ENCODE results near the gene S100A7. TPM values are rescaled to one million over a fixed set of nuclear protein-coding genes. Genes with fewer than 3 reads are reported as not detected.

S100A7 gene
- total and polyA plus RNA-seq, 4 donors, result not detected

DNA sequence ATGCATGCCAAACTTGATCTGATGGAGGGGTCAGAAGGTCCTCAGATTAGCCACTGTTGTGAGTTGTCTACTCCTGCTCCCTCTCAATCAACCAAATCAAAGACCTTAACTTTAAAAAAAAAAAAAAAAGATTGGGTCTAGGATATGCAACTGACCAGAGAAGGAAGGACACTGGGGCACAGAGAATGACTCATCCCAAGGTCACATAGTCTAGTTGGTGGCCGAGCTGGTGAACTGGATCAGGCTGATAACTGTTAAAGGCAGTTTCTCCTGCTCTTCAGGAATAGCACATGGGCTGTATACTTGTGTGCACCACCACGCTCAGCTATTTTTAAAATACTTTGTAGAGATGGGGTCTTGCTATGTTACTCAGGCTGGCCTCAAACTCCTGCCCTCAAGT, 14.8 kb upstream of the S100A7 start:
- WGBS, result 74% methylated on average over 2 of the region's 2 CpGs
- no peak overlapping the region for H3K27ac ChIP-seq (ENCODE audit: low read depth in 1 of 2, low read length in 2 of 2)

DNA sequence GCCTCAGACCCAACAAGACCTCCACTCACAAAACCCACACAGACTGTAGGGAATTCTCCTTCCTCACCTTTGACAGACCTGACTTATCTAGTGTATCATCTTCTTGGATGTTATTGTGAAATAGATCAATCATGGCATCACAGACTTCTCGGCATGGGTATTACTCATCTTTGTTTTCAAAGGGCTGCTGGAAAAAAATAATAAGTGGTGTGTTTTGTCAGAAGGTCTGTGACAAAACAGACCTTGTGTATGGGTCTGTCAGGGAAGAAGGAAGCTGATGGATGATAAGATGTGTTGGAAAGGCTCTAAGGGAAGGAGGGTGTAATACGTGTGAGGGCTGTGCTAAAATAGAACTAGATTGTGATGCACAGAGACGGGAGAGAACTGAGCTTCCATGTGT, 13.9 kb upstream of the S100A7 start:
- Histone ChIP-seq H3K27me3 (ENCODE audit: control insufficient read depth in 4 of 4, insufficient read depth in 4 of 4, low read length in 3 of 4) (peaks cover 0 to 4% (median under 1%) of the 10 kb centered on the region in 4 donors), H3K4me3 (ENCODE audit: low read depth in 1 of 3, low read length in 3 of 3) (no peak overlapping the region), H3K27ac (ENCODE audit: low read depth in 1 of 2, low read length in 2 of 2) (no peak overlapping the region), H3K36me3 (ENCODE audit: control insufficient read depth in 4 of 4, insufficient read depth in 3 of 4, low read depth in 1 of 4, low read length in 3 of 4) (no peaks in the 10 kb centered on the region), H3K4me1 (ENCODE audit: control insufficient read depth in 4 of 4, insufficient read depth in 4 of 4, low read length in 3 of 4) (no peaks in the 10 kb centered on the region), H3K9me3 (ENCODE audit: control insufficient read depth in 4 of 4, low read length in 3 of 4) (peaks cover 3 to 14% (median 8%) of the 10 kb centered on the region in 4 donors), H3K9ac (ENCODE audit: low read depth in 1 of 2, low read length in 2 of 2) (no peak overlapping the region)
- whole genome bisulfite sequencing, result 74% methylated on average over 3 of the region's 3 CpGs
- no peak for DNase-seq (ENCODE audit: low spot score)
- TF ChIP-seq HNF4G (IDR thresholded peaks at IDR 0.05), result no peak
- no peak for TF ChIP-seq GABPA (IDR thresholded peaks at IDR 0.05 in 1 of 2, conservative IDR thresholded peaks at IDR 0.05 in 1 of 2)
- no peak for TF ChIP-seq NR2F2 (IDR thresholded peaks at IDR 0.05)
- TF ChIP-seq TAF1 (conservative IDR thresholded peaks at IDR 0.05), result no peak

More for the DNA sequence above, 14.8 kb upstream of the S100A7 start:
- H3K27me3 ChIP-seq (ENCODE audit: control insufficient read depth in 4 of 4, insufficient read depth in 4 of 4, low read length in 3 of 4), result peaks cover 0 to 4% (median 1%) of the 10 kb centered on the region in 4 donors
- TF ChIP-seq GABPA (IDR thresholded peaks at IDR 0.05 in 1 of 2, conservative IDR thresholded peaks at IDR 0.05 in 1 of 2) (no peak), HNF4A (conservative IDR thresholded peaks at IDR 0.05) (no peak)
- H3K9me3 ChIP-seq (ENCODE audit: control insufficient read depth in 4 of 4, low read length in 3 of 4), result peaks cover 3 to 14% (median 8%) of the 10 kb centered on the region in 4 donors
- H3K4me3 ChIP-seq (ENCODE audit: low read depth in 1 of 3, low read length in 3 of 3), result no peak overlapping the region
- no peaks in the 10 kb centered on the region for H3K36me3 ChIP-seq (ENCODE audit: control insufficient read depth in 4 of 4, insufficient read depth in 3 of 4, low read depth in 1 of 4, low read length in 3 of 4)
- no peaks in the 10 kb centered on the region for H3K4me1 ChIP-seq (ENCODE audit: control insufficient read depth in 4 of 4, insufficient read depth in 4 of 4, low read length in 3 of 4)
- DNase-seq (ENCODE audit: low spot score), result no peak
- H3K9ac ChIP-seq (ENCODE audit: low read depth in 1 of 2, low read length in 2 of 2), result no peak overlapping the region

DNA sequence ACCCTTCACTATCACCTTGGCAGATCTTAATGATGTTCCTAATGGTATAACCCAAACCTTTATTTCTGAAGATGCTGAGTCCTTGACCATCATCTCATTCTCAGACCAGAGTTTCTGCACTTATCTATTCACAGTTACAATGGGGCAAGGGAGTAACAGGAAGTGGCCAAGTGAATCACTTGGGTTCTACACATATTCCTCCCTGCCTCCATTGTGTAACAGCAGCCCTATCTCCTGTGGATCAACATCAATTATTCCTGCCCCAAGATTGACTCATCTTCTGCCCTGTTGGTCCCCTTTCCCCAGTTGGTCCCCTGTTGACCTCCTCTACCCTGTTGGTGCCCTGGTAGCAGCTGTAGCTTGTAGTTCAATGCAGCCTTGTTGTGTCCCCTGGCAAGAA, 10.3 kb upstream of the S100A7 start:
- DNase-seq (ENCODE audit: low spot score), result no peak
- Histone ChIP-seq H3K9ac (ENCODE audit: low read depth in 1 of 2, low read length in 2 of 2) (no peak overlapping the region), H3K36me3 (ENCODE audit: control insufficient read depth in 4 of 4, insufficient read depth in 3 of 4, low read depth in 1 of 4, low read length in 3 of 4) (no peaks in the 10 kb centered on the region), H3K4me1 (ENCODE audit: control insufficient read depth in 4 of 4, insufficient read depth in 4 of 4, low read length in 3 of 4) (no peaks in the 10 kb centered on the region), H3K27me3 (ENCODE audit: control insufficient read depth in 4 of 4, insufficient read depth in 4 of 4, low read length in 3 of 4) (peaks cover 0 to 2% (median 0%) of the 10 kb centered on the region in 4 donors), H3K4me3 (ENCODE audit: low read depth in 1 of 3, low read length in 3 of 3) (no peak overlapping the region), H3K27ac (ENCODE audit: low read depth in 1 of 2, low read length in 2 of 2) (no peak overlapping the region), H3K9me3 (ENCODE audit: control insufficient read depth in 4 of 4, low read length in 3 of 4) (peaks cover 3 to 14% (median 8%) of the 10 kb centered on the region in 4 donors)
- TF ChIP-seq EGR1 (IDR thresholded peaks at IDR 0.05; ENCODE audit: low read depth in 2 of 2) (no peak), SP1 (IDR thresholded peaks at IDR 0.05) (no peak), RAD21 (IDR thresholded peaks at IDR 0.05) (no peak), RXRA (IDR thresholded peaks at IDR 0.05) (no peak), FOXA2 (IDR thresholded peaks at IDR 0.05) (no peak), TAF1 (conservative IDR thresholded peaks at IDR 0.05) (no peak), NR2F2 (IDR thresholded peaks at IDR 0.05) (no peak), FOXA1 (IDR thresholded peaks at IDR 0.05) (no peak), JUND (IDR thresholded peaks at IDR 0.05) (no peak), YY1 (IDR thresholded peaks at IDR 0.05) (no peak), HNF4A (conservative IDR thresholded peaks at IDR 0.05) (no peak), GABPA (IDR thresholded peaks at IDR 0.05 in 1 of 2, conservative IDR thresholded peaks at IDR 0.05 in 1 of 2) (no peak), HNF4G (IDR thresholded peaks at IDR 0.05) (no peak)
- TF ChIP-seq, protein P1, sequence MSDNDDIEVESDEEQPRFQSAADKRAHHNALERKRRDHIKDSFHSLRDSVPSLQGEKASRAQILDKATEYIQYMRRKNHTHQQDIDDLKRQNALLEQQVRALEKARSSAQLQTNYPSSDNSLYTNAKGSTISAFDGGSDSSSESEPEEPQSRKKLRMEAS (IDR thresholded peaks at IDR 0.05), result no peak
- TF ChIP-seq, protein P2, sequence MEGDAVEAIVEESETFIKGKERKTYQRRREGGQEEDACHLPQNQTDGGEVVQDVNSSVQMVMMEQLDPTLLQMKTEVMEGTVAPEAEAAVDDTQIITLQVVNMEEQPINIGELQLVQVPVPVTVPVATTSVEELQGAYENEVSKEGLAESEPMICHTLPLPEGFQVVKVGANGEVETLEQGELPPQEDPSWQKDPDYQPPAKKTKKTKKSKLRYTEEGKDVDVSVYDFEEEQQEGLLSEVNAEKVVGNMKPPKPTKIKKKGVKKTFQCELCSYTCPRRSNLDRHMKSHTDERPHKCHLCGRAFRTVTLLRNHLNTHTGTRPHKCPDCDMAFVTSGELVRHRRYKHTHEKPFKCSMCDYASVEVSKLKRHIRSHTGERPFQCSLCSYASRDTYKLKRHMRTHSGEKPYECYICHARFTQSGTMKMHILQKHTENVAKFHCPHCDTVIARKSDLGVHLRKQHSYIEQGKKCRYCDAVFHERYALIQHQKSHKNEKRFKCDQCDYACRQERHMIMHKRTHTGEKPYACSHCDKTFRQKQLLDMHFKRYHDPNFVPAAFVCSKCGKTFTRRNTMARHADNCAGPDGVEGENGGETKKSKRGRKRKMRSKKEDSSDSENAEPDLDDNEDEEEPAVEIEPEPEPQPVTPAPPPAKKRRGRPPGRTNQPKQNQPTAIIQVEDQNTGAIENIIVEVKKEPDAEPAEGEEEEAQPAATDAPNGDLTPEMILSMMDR (IDR thresholded peaks at IDR 0.05; ENCODE audit: low read depth, low read length, missing input control), result no peak
- TF ChIP-seq, protein P3, sequence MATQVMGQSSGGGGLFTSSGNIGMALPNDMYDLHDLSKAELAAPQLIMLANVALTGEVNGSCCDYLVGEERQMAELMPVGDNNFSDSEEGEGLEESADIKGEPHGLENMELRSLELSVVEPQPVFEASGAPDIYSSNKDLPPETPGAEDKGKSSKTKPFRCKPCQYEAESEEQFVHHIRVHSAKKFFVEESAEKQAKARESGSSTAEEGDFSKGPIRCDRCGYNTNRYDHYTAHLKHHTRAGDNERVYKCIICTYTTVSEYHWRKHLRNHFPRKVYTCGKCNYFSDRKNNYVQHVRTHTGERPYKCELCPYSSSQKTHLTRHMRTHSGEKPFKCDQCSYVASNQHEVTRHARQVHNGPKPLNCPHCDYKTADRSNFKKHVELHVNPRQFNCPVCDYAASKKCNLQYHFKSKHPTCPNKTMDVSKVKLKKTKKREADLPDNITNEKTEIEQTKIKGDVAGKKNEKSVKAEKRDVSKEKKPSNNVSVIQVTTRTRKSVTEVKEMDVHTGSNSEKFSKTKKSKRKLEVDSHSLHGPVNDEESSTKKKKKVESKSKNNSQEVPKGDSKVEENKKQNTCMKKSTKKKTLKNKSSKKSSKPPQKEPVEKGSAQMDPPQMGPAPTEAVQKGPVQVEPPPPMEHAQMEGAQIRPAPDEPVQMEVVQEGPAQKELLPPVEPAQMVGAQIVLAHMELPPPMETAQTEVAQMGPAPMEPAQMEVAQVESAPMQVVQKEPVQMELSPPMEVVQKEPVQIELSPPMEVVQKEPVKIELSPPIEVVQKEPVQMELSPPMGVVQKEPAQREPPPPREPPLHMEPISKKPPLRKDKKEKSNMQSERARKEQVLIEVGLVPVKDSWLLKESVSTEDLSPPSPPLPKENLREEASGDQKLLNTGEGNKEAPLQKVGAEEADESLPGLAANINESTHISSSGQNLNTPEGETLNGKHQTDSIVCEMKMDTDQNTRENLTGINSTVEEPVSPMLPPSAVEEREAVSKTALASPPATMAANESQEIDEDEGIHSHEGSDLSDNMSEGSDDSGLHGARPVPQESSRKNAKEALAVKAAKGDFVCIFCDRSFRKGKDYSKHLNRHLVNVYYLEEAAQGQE (IDR thresholded peaks at IDR 0.05), result no peak
- TF ChIP-seq, protein P4, sequence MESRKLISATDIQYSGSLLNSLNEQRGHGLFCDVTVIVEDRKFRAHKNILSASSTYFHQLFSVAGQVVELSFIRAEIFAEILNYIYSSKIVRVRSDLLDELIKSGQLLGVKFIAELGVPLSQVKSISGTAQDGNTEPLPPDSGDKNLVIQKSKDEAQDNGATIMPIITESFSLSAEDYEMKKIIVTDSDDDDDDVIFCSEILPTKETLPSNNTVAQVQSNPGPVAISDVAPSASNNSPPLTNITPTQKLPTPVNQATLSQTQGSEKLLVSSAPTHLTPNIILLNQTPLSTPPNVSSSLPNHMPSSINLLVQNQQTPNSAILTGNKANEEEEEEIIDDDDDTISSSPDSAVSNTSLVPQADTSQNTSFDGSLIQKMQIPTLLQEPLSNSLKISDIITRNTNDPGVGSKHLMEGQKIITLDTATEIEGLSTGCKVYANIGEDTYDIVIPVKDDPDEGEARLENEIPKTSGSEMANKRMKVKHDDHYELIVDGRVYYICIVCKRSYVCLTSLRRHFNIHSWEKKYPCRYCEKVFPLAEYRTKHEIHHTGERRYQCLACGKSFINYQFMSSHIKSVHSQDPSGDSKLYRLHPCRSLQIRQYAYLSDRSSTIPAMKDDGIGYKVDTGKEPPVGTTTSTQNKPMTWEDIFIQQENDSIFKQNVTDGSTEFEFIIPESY (IDR thresholded peaks at IDR 0.05), result no peak
- TF ChIP-seq, protein P5, sequence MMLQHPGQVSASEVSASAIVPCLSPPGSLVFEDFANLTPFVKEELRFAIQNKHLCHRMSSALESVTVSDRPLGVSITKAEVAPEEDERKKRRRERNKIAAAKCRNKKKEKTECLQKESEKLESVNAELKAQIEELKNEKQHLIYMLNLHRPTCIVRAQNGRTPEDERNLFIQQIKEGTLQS (IDR thresholded peaks at IDR 0.05), result no peak

Measured in liver (tissue), 9 donors.